Measurements from ENCODE around the gene NRXN3. TPM values are rescaled to one million over a fixed set of nuclear protein-coding genes. Genes with fewer than 3 reads are reported as not detected.

The NRXN3 gene
- total RNA-seq, 1 donor from 2014 or later = 18.0 TPM

GRCh38 chr14:79915406-79915805 is 1745.2 kb downstream of the NRXN3 start:
- Mint-ChIP-seq H3K4me3 (ENCODE audit: unreplicated experiment) (no peak overlapping the region), H3K9me3 (ENCODE audit: unreplicated experiment) (peaks cover 2% of the 10 kb centered on the region), H3K36me3 (ENCODE audit: low read depth, unreplicated experiment) (no peaks in the 10 kb centered on the region), H3K27ac (ENCODE audit: unreplicated experiment) (no peak overlapping the region), H3K27me3 (ENCODE audit: low read depth, unreplicated experiment) (peaks cover 7% of the 10 kb centered on the region), H3K4me1 (ENCODE audit: low read depth, unreplicated experiment) (no peaks in the 10 kb centered on the region)
- H3K27ac ChIP-seq (ENCODE audit: low read depth, low read length) = no peak overlapping the region
- TF ChIP-seq CTCF (IDR thresholded peaks at IDR 0.05; ENCODE audit: insufficient read depth, low read depth, low read length) (no peak), EZH2 (IDR thresholded peaks at IDR 0.05; ENCODE audit: insufficient read depth, low read length) (no peak)
- H2AFZ ChIP-seq (ENCODE audit: low read depth, low read length) = no peak overlapping the region
- no peak for FAIRE-seq
- H3K79me2 ChIP-seq (ENCODE audit: insufficient read depth, low read length) = no peaks in the 10 kb centered on the region
- no peak overlapping the region for H3K4me2 ChIP-seq (ENCODE audit: low read length)
- H3K36me3 ChIP-seq (ENCODE audit: insufficient read depth, low read length) = no peaks in the 10 kb centered on the region
- no peaks in the 10 kb centered on the region for H4K20me1 ChIP-seq (ENCODE audit: insufficient read depth, low read length)
- no peaks in the 10 kb centered on the region for H3K27me3 ChIP-seq (ENCODE audit: insufficient read depth, low read length)
- no peak overlapping the region for H3K4me3 ChIP-seq (ENCODE audit: insufficient read depth, low read depth, low read length)
- no peaks in the 10 kb centered on the region for H3K4me1 ChIP-seq (ENCODE audit: insufficient read depth, low read length)
- H3K9me3 ChIP-seq (ENCODE audit: insufficient read depth, low read depth, low read length) = no peaks in the 10 kb centered on the region
- no peak overlapping the region for H3K9ac ChIP-seq (ENCODE audit: low read length)
- DNase-seq (ENCODE audit: low read depth) = no peak

GRCh38 chr14:79916281-79916680 is 1746.1 kb downstream of the NRXN3 start:
- no peaks in the 10 kb centered on the region for H3K27me3 ChIP-seq (ENCODE audit: insufficient read depth, low read length)
- H3K4me3 ChIP-seq (ENCODE audit: insufficient read depth, low read depth, low read length) = no peak overlapping the region
- no peak overlapping the region for H2AFZ ChIP-seq (ENCODE audit: low read depth, low read length)
- Mint-ChIP-seq H3K36me3 (ENCODE audit: low read depth, unreplicated experiment) (no peaks in the 10 kb centered on the region), H3K27ac (ENCODE audit: unreplicated experiment) (no peak overlapping the region), H3K4me3 (ENCODE audit: unreplicated experiment) (no peak overlapping the region), H3K9me3 (ENCODE audit: unreplicated experiment) (peaks cover 2% of the 10 kb centered on the region), H3K27me3 (ENCODE audit: low read depth, unreplicated experiment) (peaks cover 7% of the 10 kb centered on the region), H3K4me1 (ENCODE audit: low read depth, unreplicated experiment) (no peaks in the 10 kb centered on the region)
- FAIRE-seq (no peak), DNase-seq (ENCODE audit: low read depth) (no peak)
- H3K4me2 ChIP-seq (ENCODE audit: low read length) = no peak overlapping the region
- TF ChIP-seq EZH2 (IDR thresholded peaks at IDR 0.05; ENCODE audit: insufficient read depth, low read length) (no peak), CTCF (IDR thresholded peaks at IDR 0.05; ENCODE audit: insufficient read depth, low read depth, low read length) (no peak)
- no peaks in the 10 kb centered on the region for H4K20me1 ChIP-seq (ENCODE audit: insufficient read depth, low read length)
- no peak overlapping the region for H3K27ac ChIP-seq (ENCODE audit: low read depth, low read length)
- H3K4me1 ChIP-seq (ENCODE audit: insufficient read depth, low read length) = no peaks in the 10 kb centered on the region
- H3K79me2 ChIP-seq (ENCODE audit: insufficient read depth, low read length) = no peaks in the 10 kb centered on the region
- H3K9me3 ChIP-seq (ENCODE audit: insufficient read depth, low read depth, low read length) = no peaks in the 10 kb centered on the region
- no peak overlapping the region for H3K9ac ChIP-seq (ENCODE audit: low read length)
- no peaks in the 10 kb centered on the region for H3K36me3 ChIP-seq (ENCODE audit: insufficient read depth, low read length)

- peaks cover 7% of the 10 kb centered on the region for H3K27me3 Mint-ChIP-seq (ENCODE audit: low read depth, unreplicated experiment)
- no peaks in the 10 kb centered on the region for H3K4me1 Mint-ChIP-seq (ENCODE audit: low read depth, unreplicated experiment)
- H3K4me3 ChIP-seq (ENCODE audit: insufficient read depth, low read depth, low read length) = no peak overlapping the region
- H3K9me3 Mint-ChIP-seq (ENCODE audit: unreplicated experiment) = peaks cover 4% of the 10 kb centered on the region
- no peak overlapping the region for H3K4me3 Mint-ChIP-seq (ENCODE audit: unreplicated experiment)
- no peak overlapping the region for H2AFZ ChIP-seq (ENCODE audit: low read depth, low read length)
- FAIRE-seq (no peak), DNase-seq (ENCODE audit: low read depth) (no peak)
- H3K36me3 ChIP-seq (ENCODE audit: insufficient read depth, low read length) = no peaks in the 10 kb centered on the region
- H3K4me1 ChIP-seq (ENCODE audit: insufficient read depth, low read length) = no peaks in the 10 kb centered on the region
- no peaks in the 10 kb centered on the region for H3K27me3 ChIP-seq (ENCODE audit: insufficient read depth, low read length)
- no peaks in the 10 kb centered on the region for H3K36me3 Mint-ChIP-seq (ENCODE audit: low read depth, unreplicated experiment)
- H3K9ac ChIP-seq (ENCODE audit: low read length) = no peak overlapping the region
- H3K27ac ChIP-seq (ENCODE audit: low read depth, low read length) = no peak overlapping the region
- H3K79me2 ChIP-seq (ENCODE audit: insufficient read depth, low read length) = no peaks in the 10 kb centered on the region
- H3K4me2 ChIP-seq (ENCODE audit: low read length) = no peak overlapping the region
- no peaks in the 10 kb centered on the region for H3K9me3 ChIP-seq (ENCODE audit: insufficient read depth, low read depth, low read length)
- H3K27ac Mint-ChIP-seq (ENCODE audit: unreplicated experiment) = no peak overlapping the region
- no peak for TF ChIP-seq EZH2 (IDR thresholded peaks at IDR 0.05; ENCODE audit: insufficient read depth, low read length)
- no peak for TF ChIP-seq CTCF (IDR thresholded peaks at IDR 0.05; ENCODE audit: insufficient read depth, low read depth, low read length)
- no peaks in the 10 kb centered on the region for H4K20me1 ChIP-seq (ENCODE audit: insufficient read depth, low read length)
Measured at GRCh38 chr14:79916892-79917291, 1746.7 kb downstream of the NRXN3 start.

All from astrocyte (in vitro differentiated cells and primary cell).